H1 (cell line): ENCODE data around the gene TP63. TPM values are rescaled to one million over a fixed set of nuclear protein-coding genes. Genes with fewer than 3 reads are reported as not detected.

Experiments used
- CTCF ChIA-PET: fragments of 300-600 bp; sonication (Branson Sonifier 250); formaldehyde crosslinking; loops from one replicate; lab custom pipeline; 2021; ENCODE audit not compliant: partially characterized antibody; lab: Charles Lee
- POLR2A ChIA-PET: fragments of 300-600 bp; sonication (Branson Sonifier 250); formaldehyde crosslinking; loops from one replicate; lab custom pipeline; 2021; ENCODE audit warnings: inconsistent platforms; ENCODE audit not compliant: partially characterized antibody; lab: Charles Lee
- DNase-seq, 2 experiments: peaks; one replicate each; pipeline versions ENCODE4 v3.0.0 to v3.0.0-alpha.2; 2010 to 2022; ENCODE audit warnings: low spot score in 2 of 2, low read depth in 1 of 2, mixed read lengths in 1 of 2
- FAIRE-seq: peaks from 2 replicates; lab custom pipeline; 2011; peaks lifted over from hg19 to GRCh38; lab: Jason Lieb, UNC
- H2AFZ ChIP-seq: 2 replicates; pipeline ENCODE4 v1.8.1; 2012; ENCODE audit warnings: low read length, inconsistent platforms
- H2AK5ac ChIP-seq: 2 replicates; pipeline ENCODE4 v1.6.1; 2013; ENCODE audit warnings: low read depth, low read length
- H2BK120ac ChIP-seq: replicated peaks from 2 replicates; pipeline ENCODE3; 2013; ENCODE audit warnings: low read depth, low read length, inconsistent platforms
- H2BK12ac ChIP-seq: 2 replicates; pipeline ENCODE4 v1.6.1; 2013; ENCODE audit warnings: low read depth, low read length
- H2BK15ac ChIP-seq: 2 replicates; pipeline ENCODE4 v1.6.1; 2013; ENCODE audit warnings: low read length
- H2BK20ac ChIP-seq: 2 replicates; pipeline ENCODE4 v1.6.1; 2013; ENCODE audit warnings: low read length
- H2BK5ac ChIP-seq: 2 replicates; pipeline ENCODE4 v1.6.1; 2013; ENCODE audit warnings: low read depth, low read length
- H3K14ac ChIP-seq: 2 replicates; pipeline ENCODE4 v1.6.1; 2013; ENCODE audit warnings: inconsistent platforms; ENCODE audit not compliant: insufficient read length
- H3K18ac ChIP-seq: 2 replicates; pipeline ENCODE4 v1.6.1; 2013; ENCODE audit warnings: low read length; ENCODE audit errors: extremely low read depth
- H3K23ac ChIP-seq: 2 replicates; pipeline ENCODE4 v1.6.1; 2013; ENCODE audit warnings: inconsistent platforms; ENCODE audit not compliant: insufficient read length
- H3K23me2 ChIP-seq: 2 replicates; pipeline ENCODE4 v1.6.1; 2013; ENCODE audit warnings: low read depth, low read length
- H3K27ac ChIP-seq: 2 replicates; pipeline ENCODE4 v1.6.1; 2011; ENCODE audit warnings: low read depth, low read length, inconsistent platforms
- H3K27me3 ChIP-seq, 4 experiments: replicated peaks in 1 of 4; 1 replicate in 1 of 4; 2 replicates in 3 of 4; pipeline versions ENCODE4 v1.6.1 to v1.8.1; 2011 to 2013; ENCODE audit warnings: low read length in 3 of 4, mild to moderate bottlenecking in 3 of 4, inconsistent platforms in 2 of 4, mixed read lengths in 2 of 4, moderate library complexity in 1 of 4; ENCODE audit not compliant: control insufficient read depth in 3 of 4, insufficient read depth in 3 of 4; ENCODE audit errors: extremely low read depth in 1 of 4
- H3K36me3 ChIP-seq, 4 experiments: 2 replicates each; pipeline versions ENCODE4 v1.6.1 to v1.8.1; 2011 to 2013; ENCODE audit warnings: mild to moderate bottlenecking in 4 of 4, low read length in 3 of 4, moderate library complexity in 2 of 4, control low read depth in 1 of 4, inconsistent platforms in 1 of 4; ENCODE audit not compliant: insufficient read depth in 4 of 4, control insufficient read depth in 2 of 4
- H3K4ac ChIP-seq: replicated peaks from 2 replicates; pipeline ENCODE3; 2013; ENCODE audit warnings: low read length, low read depth, mixed read lengths, inconsistent platforms; ENCODE audit not compliant: insufficient read length
- H3K4me1 ChIP-seq, 4 experiments: replicated peaks in 1 of 4; 1 replicate in 1 of 4; 2 replicates in 3 of 4; pipeline versions ENCODE4 v1.6.1 to v1.8.1; 2011 to 2013; ENCODE audit warnings: low read length in 3 of 4, inconsistent platforms in 2 of 4, mixed read lengths in 1 of 4; ENCODE audit not compliant: insufficient read depth in 4 of 4, control insufficient read depth in 3 of 4
- H3K4me2 ChIP-seq, 2 experiments: 2 replicates each; pipeline versions ENCODE4 v1.6.1 to v1.8.1; 2011 to 2013; ENCODE audit warnings: low read depth in 2 of 2, low read length in 2 of 2, control low read depth in 1 of 2, inconsistent platforms in 1 of 2, mild to moderate bottlenecking in 1 of 2; ENCODE audit not compliant: insufficient read depth in 1 of 2
- H3K4me3 ChIP-seq, 4 experiments: fragments of 200-600, 300-600 bp in 1 of 4; sonication (generic), shearing (Covaris generic), sonication (Bioruptor Twin) in 1 of 4; 2 replicates each; pipeline versions ENCODE4 v1.5.1 to v1.8.1; 2011 to 2016; ENCODE audit warnings: low read length in 4 of 4, low read depth in 3 of 4, control low read depth in 2 of 4, inconsistent platforms in 2 of 4, mild to moderate bottlenecking in 2 of 4, mixed read lengths in 1 of 4, moderate library complexity in 1 of 4; ENCODE audit not compliant: insufficient read depth in 2 of 4; ENCODE audit errors: extremely low read depth in 1 of 4
- H3K56ac ChIP-seq: replicated peaks from 2 replicates; pipeline ENCODE3; 2013; ENCODE audit warnings: low read depth, mild to moderate bottlenecking, mixed read lengths, low read length, inconsistent platforms; ENCODE audit not compliant: insufficient read length
- H3K79me1 ChIP-seq: 2 replicates; pipeline ENCODE4 v1.6.1; 2013; ENCODE audit warnings: low read depth, low read length, control low read depth
- H3K79me2 ChIP-seq, 2 experiments: 2 replicates each; pipeline versions ENCODE4 v1.6.1 to v1.8.1; 2012 to 2013; ENCODE audit warnings: low read length in 2 of 2, mild to moderate bottlenecking in 2 of 2, inconsistent platforms in 1 of 2; ENCODE audit not compliant: insufficient read depth in 2 of 2, control insufficient read depth in 1 of 2
- H3K9ac ChIP-seq, 4 experiments: replicated peaks in 1 of 4; 1 replicate in 1 of 4; 2 replicates in 3 of 4; pipeline versions ENCODE4 v1.6.1 to v1.8.1; 2011 to 2013; ENCODE audit warnings: low read depth in 3 of 4, low read length in 3 of 4, control low read depth in 2 of 4, mild to moderate bottlenecking in 2 of 4, moderate library complexity in 2 of 4, inconsistent platforms in 1 of 4; ENCODE audit errors: extremely low read depth in 1 of 4
- H3K9me3 ChIP-seq, 2 experiments: 2 replicates each; pipeline versions ENCODE4 v1.6.1 to v1.8.1; 2012 to 2013; ENCODE audit warnings: mild to moderate bottlenecking in 2 of 2, moderate library complexity in 2 of 2, control low read depth in 1 of 2, inconsistent platforms in 1 of 2, low read depth in 1 of 2, low read length in 1 of 2, mixed read lengths in 1 of 2; ENCODE audit not compliant: insufficient read depth in 2 of 2
- H4K20me1 ChIP-seq, 2 experiments: replicated peaks in 1 of 2; 2 replicates each; pipeline versions ENCODE3 to v1.8.1; 2011 to 2013; ENCODE audit warnings: inconsistent platforms in 2 of 2, low read length in 2 of 2, mild to moderate bottlenecking in 1 of 2; ENCODE audit not compliant: insufficient read depth in 2 of 2, control insufficient read depth in 1 of 2
- H4K5ac ChIP-seq: 2 replicates; pipeline ENCODE4 v1.6.1; 2013; ENCODE audit warnings: low read length, low read depth, mixed read lengths, inconsistent platforms; ENCODE audit not compliant: insufficient read length
- H4K8ac ChIP-seq: 2 replicates; pipeline ENCODE4 v1.8.0; 2013; ENCODE audit warnings: mild to moderate bottlenecking, moderate library complexity, low read length, inconsistent platforms; ENCODE audit not compliant: insufficient read depth; ENCODE audit errors: extremely low read depth
- H4K91ac ChIP-seq: replicated peaks from 2 replicates; pipeline ENCODE3; 2013; ENCODE audit warnings: low read length, mixed read lengths, inconsistent platforms; ENCODE audit not compliant: insufficient read length
- ASH2L ChIP-seq: fragments of 200-600, 300-600 bp; sonication (generic); IDR thresholded peaks from one replicate; pipeline ENCODE4 v1.7.1; 2017; ENCODE audit warnings: low read length
- CHD2 ChIP-seq: IDR thresholded peaks from 2 replicates; pipeline ENCODE4 v1.6.1; 2012; ENCODE audit warnings: low read length, improper control_type of control experiment
- EP300 ChIP-seq, 2 experiments: IDR thresholded peaks; 1 replicate in 1 of 2; 2 replicates in 1 of 2; pipeline ENCODE4 v1.6.1; 2011 to 2012; ENCODE audit warnings: low read depth in 2 of 2, low read length in 2 of 2, mild to moderate bottlenecking in 2 of 2, borderline replicate concordance in 1 of 2, inconsistent platforms in 1 of 2, moderate library complexity in 1 of 2
- GABPA ChIP-seq: IDR thresholded peaks from 2 replicates; pipeline ENCODE4 v1.6.1; 2011; ENCODE audit warnings: mild to moderate bottlenecking, low read length, moderate library complexity, borderline replicate concordance; ENCODE audit not compliant: insufficient read depth
- JUND ChIP-seq: IDR thresholded peaks from 2 replicates; pipeline ENCODE4 v1.6.1; 2011; ENCODE audit warnings: mild to moderate bottlenecking, improper control_type of control experiment, low read length
- KDM5A ChIP-seq: fragments of 200-600 bp; IDR thresholded peaks from 2 replicates; pipeline ENCODE4 v1.7.1; 2012; ENCODE audit warnings: mild to moderate bottlenecking, low read length, inconsistent platforms, mixed read lengths
- POU5F1 ChIP-seq: IDR thresholded peaks from 2 replicates; pipeline ENCODE4 v1.6.1; 2011; ENCODE audit warnings: low read depth, mild to moderate bottlenecking, low read length, moderate library complexity
- RNF2 ChIP-seq: fragments of 200-900, 300-1000 bp; sonication (generic); IDR thresholded peaks from 2 replicates; pipeline ENCODE4 v1.7.1; 2016; ENCODE audit warnings: borderline replicate concordance, low read depth, mild to moderate bottlenecking, antibody characterized with exemption, low read length; ENCODE audit not compliant: poor library complexity, severe bottlenecking; ENCODE audit errors: missing control alignments
- SIRT6 ChIP-seq: IDR thresholded peaks from one replicate; pipeline ENCODE4 v1.7.1; 2012; ENCODE audit warnings: low read length, inconsistent platforms
- SP1 ChIP-seq: IDR thresholded peaks from 2 replicates; pipeline ENCODE4 v1.6.1; 2011; ENCODE audit warnings: low read depth, low read length
- SP4 ChIP-seq: IDR thresholded peaks from 2 replicates; pipeline ENCODE4 v1.6.1; 2012; ENCODE audit warnings: low read length, inconsistent platforms
- SRF ChIP-seq: IDR thresholded peaks from 2 replicates; pipeline ENCODE4 v1.6.1; 2011; ENCODE audit warnings: mild to moderate bottlenecking, low read depth, low read length, moderate library complexity
- SUZ12 ChIP-seq: fragments of 200-600 bp; sonication (generic); IDR thresholded peaks from 2 replicates; pipeline ENCODE4 v1.6.1; 2012; ENCODE audit warnings: mild to moderate bottlenecking, inconsistent platforms, low read length, moderate library complexity, mixed read lengths
- TAF1 ChIP-seq: IDR thresholded peaks from 2 replicates; pipeline ENCODE4 v1.6.1; 2011; ENCODE audit warnings: mild to moderate bottlenecking, low read depth, low read length
- TCF12 ChIP-seq: IDR thresholded peaks from 2 replicates; pipeline ENCODE4 v1.6.1; 2011; ENCODE audit warnings: low read depth, mild to moderate bottlenecking, low read length
- ZNF274 ChIP-seq: IDR thresholded peaks from 2 replicates; pipeline ENCODE4 v1.7.0; 2012; ENCODE audit warnings: low read length, borderline replicate concordance; ENCODE audit errors: extremely low read depth
- polyA plus RNA-seq, 7 experiments: library from polyadenylated mRNA; depleted of rRNA in 3 of 7; stranded (reverse) in 5 of 7; unstranded in 2 of 7; fragments of >200 nt in 5 of 7; fragments of 200-250 nt in 2 of 7; gene quantifications; 1 replicate in 5 of 7; 2 replicates in 1 of 7; 4 replicates in 1 of 7; pipeline versions ENCODE4 v1.2.1 to v1.2.3, GENCODE V29; 2011 to 2013; ENCODE audit warnings: missing spikeins in 2 of 7, mixed read lengths in 2 of 7
- total RNA-seq: library from RNA; stranded (reverse); fragmentation: NEBNext Ultra II Directional; extraction: Animal tissue kit (Norgen Biotek cat#: 25700); gene quantifications from 2 replicates; pipeline ENCODE4 v1.2.1, GENCODE V29; 2021
- TF ChIP-seq, protein P1 (sequence below): IDR thresholded peaks from 2 replicates; pipeline ENCODE4 v1.6.1; 2012; ENCODE audit warnings: inconsistent platforms

TP63 gene
- total and polyA plus RNA-seq, 2 of the 8 experiments (the other 6 are each of a cell fraction or from before 2014, with no cell fraction given) = not detected

DNA sequence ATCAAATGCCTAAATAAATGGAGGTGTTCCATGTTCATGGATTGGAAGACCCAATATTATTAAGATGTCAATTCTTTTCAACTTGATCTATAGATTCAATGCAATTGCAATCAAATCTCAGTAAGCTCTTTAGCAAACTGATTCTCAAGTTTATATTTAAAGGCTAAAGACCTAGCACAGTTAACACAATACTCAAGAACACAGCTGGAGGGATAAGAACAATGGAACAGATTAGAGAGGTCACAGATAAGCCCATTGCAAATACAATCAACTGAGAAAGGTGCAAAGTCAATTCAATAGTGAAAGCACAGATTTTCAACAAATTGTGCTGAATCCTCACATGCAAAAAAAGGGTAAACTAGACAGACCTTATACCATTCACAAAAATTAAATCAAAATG, 290.6 kb downstream of the TP63 start:
- no peaks in the 10 kb centered on the region for H4K20me1 ChIP-seq
- no peak overlapping the region for H4K8ac ChIP-seq
- no peaks in the 10 kb centered on the region for H3K79me1 ChIP-seq
- no peak overlapping the region for H2BK15ac ChIP-seq
- CTCF ChIA-PET = interaction anchor here (1.1 kb wide), 1 partner anchor 40 kb away, joined by 3 read pairs; no protein-coding TSS in a partner anchor
- no peak overlapping the region for H3K56ac ChIP-seq
- FAIRE-seq (no peak), DNase-seq (no peak)
- no peak overlapping the region for H4K91ac ChIP-seq
- H3K4me1 ChIP-seq = no peaks in the 10 kb centered on the region
- H3K23ac ChIP-seq = no peak overlapping the region
- H2AK5ac ChIP-seq = no peak overlapping the region
- POLR2A ChIA-PET = no interaction called here
- no peak for TF ChIP-seq SP4
- TF ChIP-seq SRF = no peak
- TF ChIP-seq SP1 = no peak
- TF ChIP-seq EP300 (IDR thresholded peaks at IDR 0.05; ENCODE audit: borderline replicate concordance in 1 of 2, low read depth in 2 of 2, low read length in 2 of 2) = no peak
- no peak for TF ChIP-seq JUND
- TF ChIP-seq KDM5A = no peak
- TF ChIP-seq RNF2 = no peak
- TF ChIP-seq POU5F1 = no peak
- no peak for TF ChIP-seq CHD2
- TF ChIP-seq ZNF274 = no peak
- no peak for TF ChIP-seq GABPA
- TF ChIP-seq, protein P1, sequence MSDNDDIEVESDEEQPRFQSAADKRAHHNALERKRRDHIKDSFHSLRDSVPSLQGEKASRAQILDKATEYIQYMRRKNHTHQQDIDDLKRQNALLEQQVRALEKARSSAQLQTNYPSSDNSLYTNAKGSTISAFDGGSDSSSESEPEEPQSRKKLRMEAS = no peak
- no peak for TF ChIP-seq ASH2L
- TF ChIP-seq SUZ12 = no peak
- TF ChIP-seq TAF1 = no peak
- TF ChIP-seq TCF12 = no peak
- TF ChIP-seq SIRT6 = no peak
- H3K14ac ChIP-seq = no peak overlapping the region
- no peak overlapping the region for H3K4me2 ChIP-seq
- H2AFZ ChIP-seq = no peak overlapping the region
- H3K27ac ChIP-seq = no peak overlapping the region
- no peak overlapping the region for H3K9ac ChIP-seq
- no peak overlapping the region for H2BK20ac ChIP-seq
- no peak overlapping the region for H4K5ac ChIP-seq
- no peak overlapping the region for H2BK120ac ChIP-seq
- H3K4ac ChIP-seq = no peak overlapping the region
- H3K36me3 ChIP-seq = no peaks in the 10 kb centered on the region
- H2BK12ac ChIP-seq = no peak overlapping the region
- H3K79me2 ChIP-seq = no peaks in the 10 kb centered on the region
- no peaks in the 10 kb centered on the region for H3K27me3 ChIP-seq
- H3K9me3 ChIP-seq = no peaks in the 10 kb centered on the region
- H3K18ac ChIP-seq = no peak overlapping the region
- H2BK5ac ChIP-seq = no peak overlapping the region
- H3K23me2 ChIP-seq = 0 out of 2 replicates have a peak, but pooled peaks cover 1% of the 10 kb centered on the region
- no peak overlapping the region for H3K4me3 ChIP-seq
